G401.6 (cell line): ENCODE measurements around the gene HUNK.

Source experiments
- FAIRE-seq: peaks from 2 replicates; lab custom pipeline; 2012; peaks lifted over from hg19 to GRCh38; lab: Jason Lieb, UNC

HUNK gene

DNA sequence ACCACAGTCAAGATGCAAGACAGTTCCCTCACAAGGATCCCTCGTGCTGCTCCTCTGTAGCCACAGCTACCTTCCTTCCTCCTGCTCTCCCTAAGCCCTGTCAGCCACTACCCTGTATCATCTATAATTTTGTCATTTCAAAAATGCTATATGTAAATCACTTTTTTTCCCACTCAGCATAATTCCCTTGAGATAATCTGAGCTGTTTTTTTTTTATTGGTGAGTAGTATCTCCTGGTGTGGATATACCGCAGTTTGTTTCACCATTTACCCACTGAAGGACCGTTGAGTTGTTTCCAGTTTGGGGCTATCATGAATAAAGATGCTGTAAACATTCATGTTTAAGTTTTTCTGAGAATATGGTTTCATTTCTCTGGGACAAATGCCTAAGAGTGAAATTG is 88.2 kb downstream of the HUNK start:
- FAIRE-seq = no peak

DNA sequence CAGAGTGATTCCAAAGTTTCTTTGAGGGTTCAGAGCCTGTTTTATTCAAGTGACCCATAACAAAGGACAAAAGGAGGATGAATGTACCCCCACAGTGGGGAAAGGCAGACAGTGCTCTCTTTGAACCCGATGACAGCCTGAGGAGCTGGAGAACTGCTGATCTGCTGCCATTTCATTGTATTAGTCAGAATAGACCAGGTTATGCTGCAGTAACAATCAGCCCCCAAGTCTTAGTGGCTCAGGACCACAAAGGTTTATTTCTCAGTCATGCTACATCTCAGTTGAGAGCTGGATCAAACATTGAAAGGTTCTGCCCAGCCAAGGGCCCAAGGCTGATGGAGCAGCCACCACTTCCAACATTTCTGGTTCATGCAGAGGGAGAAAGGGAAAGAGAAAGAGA is 88.9 kb downstream of the HUNK start:
- no peak for FAIRE-seq

DNA sequence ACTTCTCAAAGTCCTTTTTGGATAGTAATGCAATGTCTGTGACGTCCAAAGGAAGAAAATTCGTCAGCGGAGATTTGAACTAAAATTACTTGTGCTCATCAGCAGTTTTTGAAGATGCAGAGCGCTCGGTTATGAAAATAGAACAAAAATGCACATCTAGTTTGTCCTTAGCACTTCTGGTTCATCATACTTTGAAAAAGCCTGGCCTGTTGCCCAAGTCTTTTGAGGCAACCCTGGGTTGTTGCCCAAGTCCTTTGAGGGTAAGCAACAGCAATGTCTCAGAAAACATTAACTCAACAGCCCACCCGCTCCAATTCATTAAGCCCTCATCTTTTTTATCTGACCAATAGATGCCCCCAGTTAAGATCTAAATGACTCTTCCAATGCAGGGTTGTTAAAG is 91.9 kb downstream of the HUNK start:
- FAIRE-seq = no peak

DNA sequence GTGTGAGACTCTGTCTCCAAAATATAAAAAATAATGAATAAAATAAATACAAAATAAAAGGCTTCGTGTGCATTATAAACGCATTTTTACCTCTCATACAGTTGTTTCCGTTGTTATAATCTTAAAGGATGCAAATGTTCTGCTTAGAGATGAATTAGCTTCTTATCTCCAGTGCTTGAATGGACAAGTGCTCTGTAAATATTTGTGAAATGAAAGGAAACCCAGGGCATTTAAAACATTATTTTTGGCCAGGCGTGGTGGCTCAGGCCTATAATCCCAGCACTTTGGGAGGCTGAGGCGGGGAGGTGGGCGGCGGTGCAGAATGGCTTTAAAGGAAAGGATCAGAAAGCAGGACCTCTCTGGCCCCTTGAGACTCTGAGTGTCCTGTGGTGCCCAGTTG is 94.5 kb downstream of the HUNK start:
- FAIRE-seq = no peak

DNA sequence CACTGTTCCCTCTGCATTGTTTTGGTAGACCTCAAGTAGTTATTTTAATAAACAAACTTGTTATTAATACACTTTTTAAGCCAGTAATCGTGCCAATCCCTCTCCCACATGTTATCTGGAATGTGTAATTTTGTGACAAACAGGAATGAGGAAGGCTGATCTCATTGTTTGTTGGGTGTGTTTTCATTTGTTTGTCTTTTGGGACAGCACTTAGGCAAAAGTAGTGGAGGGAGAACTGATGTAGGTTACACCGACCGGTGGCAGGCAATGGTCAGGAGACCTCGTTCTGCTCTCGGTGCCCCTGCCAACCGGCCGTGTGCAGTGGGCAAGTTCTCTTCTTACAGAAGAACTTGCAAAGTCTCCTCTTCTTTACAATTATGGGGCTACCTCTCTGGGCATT is 99.8 kb downstream of the HUNK start:
- FAIRE-seq = no peak

DNA sequence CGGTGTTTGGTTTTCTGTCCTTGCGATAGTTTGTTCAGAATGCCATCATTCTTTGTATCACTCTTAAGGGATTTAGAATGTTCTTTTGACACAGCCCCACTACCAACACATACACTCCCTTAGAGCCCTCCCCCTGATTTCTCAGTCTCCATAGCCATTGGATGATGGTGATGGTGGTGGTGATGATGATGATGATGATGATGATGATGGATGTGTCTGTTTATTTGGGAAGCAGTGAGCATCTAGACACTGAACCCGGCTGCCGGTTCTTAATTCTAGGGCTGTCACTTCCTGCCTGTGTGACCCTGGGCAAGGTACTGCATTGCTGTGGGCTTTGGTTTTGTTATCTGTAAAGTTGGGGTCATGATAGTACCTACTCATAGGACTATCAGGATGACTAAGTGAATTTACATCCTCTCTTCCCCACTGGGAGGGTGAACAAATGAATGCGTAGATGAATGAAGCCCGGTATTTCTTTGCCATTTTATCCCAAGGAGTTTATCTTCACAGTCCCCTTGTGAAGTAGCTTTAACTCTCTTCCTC is 100.7 kb downstream of the HUNK start:
- no peak for FAIRE-seq

DNA sequence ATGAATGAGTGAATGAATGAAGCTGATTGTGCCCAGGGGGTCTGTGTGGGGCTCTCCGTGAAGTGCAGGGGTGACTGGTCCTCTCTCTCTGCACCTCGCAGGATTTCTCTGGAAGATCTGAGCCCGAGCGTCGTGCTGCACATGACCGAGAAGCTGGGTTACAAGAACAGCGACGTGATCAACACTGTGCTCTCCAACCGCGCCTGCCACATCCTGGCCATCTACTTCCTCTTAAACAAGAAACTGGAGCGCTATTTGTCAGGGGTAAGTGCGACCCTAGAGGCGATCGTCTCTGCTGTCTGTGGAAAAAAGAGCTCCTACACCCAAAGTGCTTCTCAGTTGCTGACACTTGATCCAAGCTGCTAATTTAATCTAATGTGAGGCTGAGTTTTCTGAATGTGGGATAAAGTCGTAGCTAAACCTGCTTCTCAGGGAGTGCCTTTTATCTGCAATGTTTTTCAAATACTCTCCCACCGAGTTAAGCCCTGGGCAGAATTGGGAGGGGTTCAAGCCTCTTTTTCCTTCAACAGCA is 101.7 kb downstream of the HUNK start:
- no peak for FAIRE-seq

DNA sequence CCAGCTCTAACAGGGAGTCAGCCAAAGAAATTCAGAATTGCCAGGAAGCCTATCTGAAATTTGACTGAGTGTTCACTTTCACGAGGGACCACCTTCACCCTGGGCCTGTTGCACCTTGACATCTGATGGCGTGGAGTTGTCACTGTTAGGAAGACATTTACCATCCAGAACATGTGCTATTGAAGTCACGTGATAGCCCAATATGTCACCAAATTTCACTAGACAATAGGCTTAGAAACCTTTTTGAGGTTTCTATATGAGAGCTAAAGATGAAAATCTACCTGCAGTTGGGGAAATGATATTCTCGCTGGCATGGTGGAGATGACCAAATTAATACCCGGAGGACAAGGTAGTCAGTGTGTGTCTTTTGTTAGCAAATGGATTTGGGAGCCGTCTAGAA is 102.7 kb downstream of the HUNK start:
- FAIRE-seq = no peak

DNA sequence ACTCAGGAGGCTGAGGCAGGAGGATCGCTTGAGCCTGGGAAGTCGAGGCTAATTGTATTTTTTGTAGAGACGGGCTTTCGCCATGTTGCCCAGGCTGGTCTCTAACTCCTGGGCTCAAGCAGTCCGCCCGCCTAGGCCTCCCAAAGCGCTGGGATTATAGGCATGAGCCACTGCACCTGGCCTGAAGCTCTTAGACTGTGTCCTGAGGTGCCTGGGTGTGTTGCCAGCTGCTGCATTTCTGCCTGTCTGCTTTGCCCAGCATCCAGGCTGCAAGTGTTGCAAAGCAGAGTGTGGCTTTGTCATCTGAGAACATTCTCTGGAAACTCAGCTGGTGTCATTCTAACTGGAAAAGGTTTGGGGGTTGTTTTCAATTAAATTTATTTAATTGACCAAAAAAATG is 105.0 kb downstream of the HUNK start:
- no peak for FAIRE-seq

DNA sequence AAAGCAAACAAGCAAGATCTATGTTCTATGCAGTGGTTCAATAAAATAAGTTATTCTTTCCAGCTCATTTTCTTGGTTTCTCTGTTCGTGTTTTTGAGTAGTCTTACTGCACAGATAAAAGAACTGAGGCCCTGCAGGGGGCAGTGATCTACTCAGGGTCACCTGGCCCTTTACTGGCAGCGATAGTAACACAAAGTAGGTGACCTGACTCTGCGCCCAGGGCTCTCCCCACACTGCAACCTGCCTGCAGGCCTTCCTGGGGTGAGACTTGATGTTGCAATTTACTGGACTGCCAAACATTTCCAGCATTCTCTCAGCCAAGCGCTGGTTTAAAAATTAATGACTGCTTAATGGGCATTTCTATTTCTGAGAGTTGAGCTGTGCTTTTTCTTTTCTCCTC is 110.3 kb downstream of the HUNK start:
- no peak for FAIRE-seq

DNA sequence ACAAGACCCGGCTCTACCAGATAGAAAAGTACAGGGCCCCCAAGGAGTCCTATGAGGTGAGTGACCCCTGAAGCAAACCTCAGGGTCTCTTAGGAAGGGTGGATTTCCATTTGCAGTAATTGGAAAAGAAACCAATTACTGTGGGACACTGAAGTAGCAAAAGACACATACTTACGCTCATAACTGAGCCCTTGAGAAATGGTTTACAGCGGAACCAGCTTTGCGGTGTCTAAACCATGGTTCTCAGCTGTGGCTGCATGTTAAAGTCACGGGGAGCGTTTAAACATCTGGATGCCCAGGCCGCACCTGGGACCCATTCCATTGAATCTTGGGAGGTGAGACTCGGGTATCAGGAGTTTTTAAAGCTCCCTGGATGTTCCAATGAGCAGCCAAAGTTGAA is 110.7 kb downstream of the HUNK start:
- no peak for FAIRE-seq

DNA sequence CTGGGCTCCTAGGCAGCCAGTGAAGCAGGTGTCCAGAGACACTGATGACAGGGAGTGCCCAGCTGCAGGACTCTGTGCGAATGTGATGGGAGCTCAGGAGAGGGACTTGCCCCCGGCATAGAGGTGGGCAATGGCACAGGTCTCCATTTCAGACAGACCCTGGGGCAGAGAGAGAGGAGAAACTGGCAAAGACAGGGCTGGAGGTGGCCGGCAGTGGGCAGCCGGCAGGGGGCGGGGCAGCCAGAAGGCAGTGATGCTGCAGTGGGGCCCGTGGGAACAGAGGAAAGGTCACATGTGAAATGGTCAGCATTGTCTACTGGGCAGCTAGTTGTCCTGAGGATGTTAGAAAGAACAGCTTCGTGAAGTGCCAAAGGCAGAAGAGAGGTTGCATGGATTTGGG is 112.6 kb downstream of the HUNK start:
- no peak for FAIRE-seq

DNA sequence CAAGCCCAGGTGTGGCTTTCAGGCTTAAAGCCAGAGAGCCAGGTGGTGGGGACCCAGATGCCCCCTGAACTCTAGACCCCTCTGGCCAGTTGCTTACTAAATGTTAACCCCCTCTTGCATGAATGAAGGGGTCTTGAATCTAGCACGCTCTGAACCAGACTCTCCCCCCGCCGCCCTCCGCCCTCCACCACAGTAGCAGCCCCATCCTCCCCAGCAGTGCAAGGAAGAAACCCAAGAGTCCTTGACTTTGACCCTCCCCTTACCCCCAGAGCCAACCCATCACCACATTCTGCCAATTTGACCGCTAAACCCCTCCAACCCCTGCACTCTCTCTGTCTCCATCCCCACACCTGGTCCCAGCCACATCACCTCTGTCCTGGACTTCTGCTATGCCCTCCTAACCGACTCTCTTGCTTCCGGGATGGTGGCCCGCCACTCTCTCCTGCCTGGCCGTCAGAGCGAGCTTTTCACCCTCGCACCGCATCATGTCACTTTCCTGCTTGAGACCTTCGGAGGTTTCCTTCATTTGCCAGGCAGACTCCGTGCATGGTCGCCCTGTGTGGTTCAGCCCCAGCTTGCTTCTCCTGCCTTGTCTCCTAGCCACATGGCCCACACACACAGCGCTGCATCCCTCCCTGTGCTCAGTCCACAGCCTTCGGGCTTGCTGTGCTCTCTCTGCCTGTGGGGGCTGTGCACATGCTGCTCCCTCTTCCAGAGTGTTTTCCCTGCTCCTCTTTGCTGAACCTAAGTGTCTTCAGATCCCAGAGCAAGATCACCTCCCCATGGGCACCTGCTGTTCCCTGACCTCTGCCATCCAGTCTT is 113.4 kb downstream of the HUNK start:
- no peak for FAIRE-seq

DNA sequence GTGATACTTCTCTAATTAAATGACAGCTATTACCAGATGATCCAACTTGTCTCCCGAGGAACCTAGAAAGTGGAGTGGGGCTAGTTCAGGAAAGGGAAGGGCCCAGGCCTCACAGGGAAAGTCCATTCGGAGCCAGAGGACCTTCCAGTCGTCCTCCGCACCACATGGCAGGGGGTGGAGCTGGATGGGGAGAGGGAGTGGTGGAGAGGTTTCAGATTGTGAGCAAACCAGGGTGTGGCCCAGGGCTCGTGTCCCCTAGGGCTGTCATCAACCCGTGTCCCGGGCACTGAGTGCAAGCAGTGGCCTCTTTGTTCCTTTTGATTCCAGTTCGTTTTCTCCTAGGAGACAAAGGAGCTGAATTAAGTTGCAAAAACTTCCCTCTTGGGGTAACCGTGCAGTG is 114.9 kb downstream of the HUNK start:
- FAIRE-seq = no peak

DNA sequence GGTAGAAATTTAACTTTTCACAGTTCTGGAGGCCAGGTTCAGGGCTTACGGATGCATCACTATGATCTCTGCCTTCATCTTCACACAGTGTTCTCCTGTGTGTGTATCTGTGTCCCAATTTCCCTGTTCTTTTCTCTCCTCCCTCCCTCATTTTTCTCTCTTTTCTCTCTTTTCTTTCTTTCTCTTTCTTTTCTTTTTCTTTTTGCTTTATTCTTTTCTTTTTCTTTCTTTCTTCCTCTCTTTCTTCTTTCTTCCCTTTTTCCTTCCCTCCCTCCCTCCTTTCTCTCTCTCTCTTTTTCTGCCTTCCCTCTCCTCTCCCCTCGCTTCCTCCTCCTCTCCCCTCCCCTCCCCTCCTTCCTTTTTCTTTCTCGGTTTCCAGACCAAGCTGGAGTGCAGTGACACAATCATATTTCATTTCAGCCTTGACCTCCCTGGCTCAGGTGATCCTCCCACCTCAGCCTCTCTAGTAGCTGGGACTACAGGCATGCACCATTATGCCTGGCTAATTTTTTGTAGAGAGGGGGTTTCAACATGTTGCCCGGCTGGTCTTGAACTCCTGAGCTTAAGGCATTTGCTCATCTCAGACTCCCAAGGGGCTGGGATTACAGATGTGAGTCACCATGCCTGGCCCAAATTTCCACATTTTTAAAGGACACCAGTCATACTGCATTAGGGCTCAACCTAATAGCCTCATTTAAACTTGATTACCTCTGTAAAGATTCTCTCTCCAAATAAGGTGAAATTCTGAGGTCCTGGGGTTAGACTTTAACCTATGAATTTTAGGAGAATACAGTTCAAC is 115.9 kb downstream of the HUNK start:
- no peak for FAIRE-seq

DNA sequence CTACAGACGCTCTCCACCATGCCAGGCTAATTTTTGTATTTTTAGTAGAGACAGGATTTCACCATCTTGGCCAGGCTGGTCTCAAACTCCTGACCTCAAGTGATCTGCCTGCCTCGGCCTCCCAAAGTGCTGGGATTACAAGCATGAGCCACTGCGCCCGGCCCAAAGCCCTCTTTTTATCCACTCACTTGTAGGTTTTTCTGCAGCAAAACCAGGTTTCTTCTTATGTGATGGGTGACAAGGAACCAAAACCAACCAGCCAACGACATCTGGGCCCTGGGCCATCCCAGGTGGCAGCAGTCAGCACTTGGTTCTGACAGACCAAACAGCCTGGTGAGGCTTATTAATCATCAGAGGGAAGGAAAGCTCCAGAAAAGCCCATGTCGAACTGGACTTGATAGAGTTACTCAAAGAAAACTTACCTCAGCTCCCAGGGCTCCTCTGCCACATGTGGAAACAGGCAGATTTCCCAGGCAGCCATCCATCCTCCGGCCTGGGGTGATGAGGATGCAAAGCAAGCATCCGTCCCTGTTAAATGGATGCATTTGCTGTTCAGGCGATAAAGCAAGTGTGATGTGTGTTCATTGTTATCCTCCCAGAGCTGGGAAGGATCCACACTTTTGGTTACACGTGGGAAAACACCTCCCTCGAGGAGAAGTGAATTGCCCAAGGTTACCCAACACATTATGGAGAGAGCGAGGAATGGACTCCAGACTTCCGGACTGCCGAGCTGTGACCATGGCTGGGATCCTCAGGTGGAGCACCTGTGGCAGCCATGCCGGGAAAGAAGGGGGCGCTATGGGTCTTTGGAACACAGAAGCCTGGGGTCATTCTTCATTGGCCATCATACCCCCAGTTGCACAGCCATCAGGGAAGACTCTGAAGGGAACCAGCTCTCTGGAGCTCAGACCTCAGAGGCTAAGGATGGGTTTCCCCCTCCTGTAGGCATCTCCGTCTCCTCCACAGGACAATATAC is 118.8 kb downstream of the HUNK start:
- FAIRE-seq = no peak

DNA sequence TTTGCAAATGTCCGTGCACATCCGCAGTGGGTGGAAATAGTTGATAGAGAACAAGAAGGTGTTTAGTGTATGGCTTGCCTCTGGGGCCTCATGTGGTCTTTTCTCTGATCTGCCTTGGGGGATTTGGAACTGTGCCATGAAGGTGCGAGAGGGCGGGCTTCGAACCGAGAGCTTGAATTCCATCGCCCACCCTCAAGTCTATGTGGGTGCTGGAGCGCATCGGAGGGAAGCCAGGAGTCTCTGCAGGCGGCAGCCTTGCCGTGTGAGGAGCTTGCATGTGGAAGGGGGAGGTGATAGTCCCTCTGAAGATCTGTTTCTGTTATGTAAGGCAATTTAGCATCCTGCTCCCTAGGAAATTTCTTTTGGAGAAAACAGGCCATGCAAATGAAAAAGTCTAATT is 119.6 kb downstream of the HUNK start:
- FAIRE-seq = no peak

DNA sequence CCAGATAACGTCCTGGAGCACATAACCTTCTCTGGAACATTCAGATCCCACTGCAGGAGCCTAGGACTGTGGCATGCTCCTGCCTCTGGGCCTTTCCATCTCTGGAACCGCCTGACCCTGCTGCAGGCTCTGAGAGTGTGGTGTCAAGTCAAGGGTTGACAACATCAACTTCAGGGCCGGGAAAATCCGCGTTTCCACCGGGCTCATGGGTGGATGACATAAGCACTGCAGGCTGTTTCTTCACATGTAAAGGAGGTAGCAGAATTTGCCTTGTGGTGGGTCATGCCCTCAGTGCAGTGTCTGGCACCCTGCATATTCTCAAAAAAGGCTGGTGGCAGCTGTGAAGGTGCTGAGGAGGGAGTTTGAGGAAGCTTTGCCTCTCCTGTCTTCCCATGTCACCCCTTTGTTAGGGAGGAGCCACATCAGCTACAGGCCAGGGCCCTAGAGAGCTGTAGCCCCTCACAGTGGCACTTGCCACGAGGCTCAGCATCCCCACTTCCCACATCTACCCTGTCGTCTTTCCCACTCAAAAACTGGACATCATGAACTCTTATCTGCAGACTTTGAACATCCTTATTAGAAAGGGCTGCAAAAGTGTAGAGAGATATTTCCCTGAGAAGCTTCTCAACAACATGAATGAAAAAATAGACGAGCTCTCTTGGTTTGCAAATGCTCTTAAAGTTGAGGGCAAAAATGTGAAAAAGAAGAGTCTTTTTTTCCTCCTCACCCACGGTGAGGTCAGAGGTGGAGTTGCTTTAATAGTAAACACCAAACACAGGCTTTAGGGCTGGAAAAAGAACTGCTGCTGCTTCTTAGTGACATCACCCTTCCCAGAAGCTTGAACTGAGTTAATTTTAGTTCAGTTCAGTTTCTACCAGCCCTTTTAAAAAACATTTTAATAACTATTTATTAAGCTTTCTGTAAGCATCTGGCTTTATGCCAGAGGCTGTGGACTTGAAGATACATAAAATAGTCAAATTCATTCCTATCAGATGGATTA is 121.3 kb downstream of the HUNK start:
- no peak for FAIRE-seq

DNA sequence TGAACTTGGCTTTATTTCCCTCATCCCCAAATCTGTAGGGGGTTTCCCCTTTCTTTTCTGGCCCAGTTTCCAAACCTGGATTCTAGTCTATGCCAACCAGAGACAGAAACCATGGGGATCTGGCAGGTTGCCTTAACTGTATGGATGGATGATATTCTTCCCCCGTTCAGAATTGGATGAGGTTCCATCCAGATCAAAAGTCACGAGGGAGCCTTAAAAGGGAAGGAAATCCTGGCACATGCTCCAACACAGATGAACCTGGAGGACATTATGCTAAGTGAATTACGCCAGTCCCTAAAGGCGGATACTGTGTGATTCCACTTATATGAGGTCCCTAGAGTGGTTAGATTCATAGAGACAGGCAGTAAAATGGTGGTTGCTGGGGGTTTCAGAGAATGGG is 124.4 kb downstream of the HUNK start:
- FAIRE-seq = no peak

DNA sequence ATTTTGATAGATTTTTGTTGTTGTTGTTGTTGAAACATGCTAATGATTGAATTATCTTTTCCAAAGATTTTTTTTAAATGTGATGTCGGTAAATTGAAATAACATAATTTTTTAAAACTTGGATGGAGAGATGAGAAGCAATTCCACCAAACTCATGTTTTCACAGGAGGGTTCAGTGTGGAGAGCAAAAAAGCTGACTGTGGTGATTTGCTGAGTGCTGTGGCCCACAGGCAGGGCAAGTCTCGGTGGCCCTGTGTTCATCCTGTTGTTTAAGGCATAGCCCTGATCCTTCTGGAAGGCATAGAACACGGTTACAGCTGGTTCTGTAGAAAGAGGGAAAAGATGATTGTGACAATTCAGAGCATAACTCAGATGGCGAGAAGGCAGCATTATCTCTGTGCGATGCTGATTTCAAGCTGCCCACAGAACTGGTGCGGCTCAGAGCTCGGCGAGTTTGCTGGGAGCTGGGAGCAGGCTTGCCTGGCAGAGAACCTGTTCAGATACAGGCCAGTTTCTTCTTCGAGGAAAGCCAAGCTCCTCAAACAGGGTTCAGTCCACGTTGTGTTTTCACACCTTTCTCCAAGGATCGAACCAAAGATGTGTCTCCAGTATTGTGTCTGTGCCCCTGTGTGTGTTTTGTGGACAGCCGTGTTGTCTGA is 127.1 kb downstream of the HUNK start:
- FAIRE-seq = no peak
